ENCODE results near the gene BRF1.

GRCh38 chr14:105172476-105172875 is 128.3 kb downstream of the BRF1 start:
- TF ChIP-seq, protein P1, sequence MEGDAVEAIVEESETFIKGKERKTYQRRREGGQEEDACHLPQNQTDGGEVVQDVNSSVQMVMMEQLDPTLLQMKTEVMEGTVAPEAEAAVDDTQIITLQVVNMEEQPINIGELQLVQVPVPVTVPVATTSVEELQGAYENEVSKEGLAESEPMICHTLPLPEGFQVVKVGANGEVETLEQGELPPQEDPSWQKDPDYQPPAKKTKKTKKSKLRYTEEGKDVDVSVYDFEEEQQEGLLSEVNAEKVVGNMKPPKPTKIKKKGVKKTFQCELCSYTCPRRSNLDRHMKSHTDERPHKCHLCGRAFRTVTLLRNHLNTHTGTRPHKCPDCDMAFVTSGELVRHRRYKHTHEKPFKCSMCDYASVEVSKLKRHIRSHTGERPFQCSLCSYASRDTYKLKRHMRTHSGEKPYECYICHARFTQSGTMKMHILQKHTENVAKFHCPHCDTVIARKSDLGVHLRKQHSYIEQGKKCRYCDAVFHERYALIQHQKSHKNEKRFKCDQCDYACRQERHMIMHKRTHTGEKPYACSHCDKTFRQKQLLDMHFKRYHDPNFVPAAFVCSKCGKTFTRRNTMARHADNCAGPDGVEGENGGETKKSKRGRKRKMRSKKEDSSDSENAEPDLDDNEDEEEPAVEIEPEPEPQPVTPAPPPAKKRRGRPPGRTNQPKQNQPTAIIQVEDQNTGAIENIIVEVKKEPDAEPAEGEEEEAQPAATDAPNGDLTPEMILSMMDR (IDR thresholded peaks at IDR 0.05), result no peak
- no peak for TF ChIP-seq POLR2A (IDR thresholded peaks at IDR 0.05)
- TF ChIP-seq POLR2AphosphoS5 (IDR thresholded peaks at IDR 0.05; ENCODE audit: insufficient read depth in 1 of 2, low read depth in 1 of 2), result no peak
